SW480 (cell line): ENCODE data around the gene NRROS.

ENCODE experiments used
- DNase-seq: peaks from one replicate; pipeline ENCODE4 v3.0.0-alpha.2; 2016; ENCODE audit warnings: low spot score

The NRROS gene

GRCh38 chr3:196686436-196686835 is 46.9 kb downstream of the NRROS start:
- DNase-seq = no peak

- no peak for DNase-seq
These were observed 48.9 kb downstream of the NRROS start for GRCh38 chr3:196688349-196688748.

- DNase-seq = no peak
These were observed 50.6 kb downstream of the NRROS start for GRCh38 chr3:196689941-196690660.

GRCh38 chr3:196691386-196691785 is 51.9 kb downstream of the NRROS start:
- no peak for DNase-seq

GRCh38 chr3:196694202-196694638 is 54.7 kb downstream of the NRROS start:
- DNase-seq = no peak

GRCh38 chr3:196694941-196695848 is 55.7 kb downstream of the NRROS start:
- no peak for DNase-seq

GRCh38 chr3:196695849-196696226 is 56.3 kb downstream of the NRROS start:
- no peak for DNase-seq

- no peak for DNase-seq
These were observed 57.8 kb downstream of the NRROS start for GRCh38 chr3:196697270-196697669.

- DNase-seq = no peak
These were observed 60.3 kb downstream of the NRROS start for GRCh38 chr3:196699749-196700148.

GRCh38 chr3:196700801-196701200 is 61.3 kb downstream of the NRROS start:
- no peak for DNase-seq

GRCh38 chr3:196706327-196706726 is 66.8 kb downstream of the NRROS start:
- no peak for DNase-seq

- no peak for DNase-seq
These were observed 67.2 kb downstream of the NRROS start for GRCh38 chr3:196706731-196707130.

GRCh38 chr3:196707566-196707965 is 68.1 kb downstream of the NRROS start:
- no peak for DNase-seq

GRCh38 chr3:196708467-196708866 is 69.0 kb downstream of the NRROS start:
- no peak for DNase-seq
